ENCODE data around the gene MIF4GD. TPM values are rescaled to one million over a fixed set of nuclear protein-coding genes. Genes with fewer than 3 reads are reported as not detected.

MIF4GD gene
- total and polyA plus RNA-seq, 7 donors, result 19.2 to 45.8 (median 37.1) TPM

- H3K4me3 ChIP-seq, result no peak overlapping the region
- ATAC-seq (no peak), DNase-seq (no peak)
- peaks cover 0 to 45% of the 10 kb centered on the region in 2 donors for H3K36me3 ChIP-seq (ENCODE audit: insufficient read depth in 1 of 2, low read depth in 1 of 2)
- intact Hi-C loops (cut with DNase I), result no loop called here
- no peaks in the 10 kb centered on the region for H3K4me1 ChIP-seq
- no peaks in the 10 kb centered on the region for H3K27me3 ChIP-seq (ENCODE audit: insufficient read depth in 3 of 3, low read length in 2 of 3)
- TF ChIP-seq, protein P1, sequence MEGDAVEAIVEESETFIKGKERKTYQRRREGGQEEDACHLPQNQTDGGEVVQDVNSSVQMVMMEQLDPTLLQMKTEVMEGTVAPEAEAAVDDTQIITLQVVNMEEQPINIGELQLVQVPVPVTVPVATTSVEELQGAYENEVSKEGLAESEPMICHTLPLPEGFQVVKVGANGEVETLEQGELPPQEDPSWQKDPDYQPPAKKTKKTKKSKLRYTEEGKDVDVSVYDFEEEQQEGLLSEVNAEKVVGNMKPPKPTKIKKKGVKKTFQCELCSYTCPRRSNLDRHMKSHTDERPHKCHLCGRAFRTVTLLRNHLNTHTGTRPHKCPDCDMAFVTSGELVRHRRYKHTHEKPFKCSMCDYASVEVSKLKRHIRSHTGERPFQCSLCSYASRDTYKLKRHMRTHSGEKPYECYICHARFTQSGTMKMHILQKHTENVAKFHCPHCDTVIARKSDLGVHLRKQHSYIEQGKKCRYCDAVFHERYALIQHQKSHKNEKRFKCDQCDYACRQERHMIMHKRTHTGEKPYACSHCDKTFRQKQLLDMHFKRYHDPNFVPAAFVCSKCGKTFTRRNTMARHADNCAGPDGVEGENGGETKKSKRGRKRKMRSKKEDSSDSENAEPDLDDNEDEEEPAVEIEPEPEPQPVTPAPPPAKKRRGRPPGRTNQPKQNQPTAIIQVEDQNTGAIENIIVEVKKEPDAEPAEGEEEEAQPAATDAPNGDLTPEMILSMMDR (IDR thresholded peaks at IDR 0.05), result no peak
- no peaks in the 10 kb centered on the region for H3K9me3 ChIP-seq
- no peak overlapping the region for H3K27ac ChIP-seq
- WGBS, 3 donors, result 78 to 80% (median 79%) methylated on average over 11 of the region's 11 CpGs
Observed at GRCh38 chr17:75317671-75318070, 46.6 kb upstream of the MIF4GD start.

- intact Hi-C loops (cut with DNase I), result no loop called here
- no peak overlapping the region for H3K27ac ChIP-seq
- no peak for ATAC-seq
- 80 to 88% (median 86%) methylated on average over 5 of the region's 5 CpGs for WGBS, 3 donors
- TF ChIP-seq, protein P1 (IDR thresholded peaks at IDR 0.05), result no peak
- no peak overlapping the region for H3K4me3 ChIP-seq
- no peaks in the 10 kb centered on the region for H3K27me3 ChIP-seq (ENCODE audit: insufficient read depth in 3 of 3, low read length in 2 of 3)
- no peaks in the 10 kb centered on the region for H3K9me3 ChIP-seq
- peaks cover 0 to 37% of the 10 kb centered on the region in 2 donors for H3K36me3 ChIP-seq (ENCODE audit: insufficient read depth in 1 of 2, low read depth in 1 of 2)
- no peak for DNase-seq
- H3K4me1 ChIP-seq, result no peaks in the 10 kb centered on the region
Observed at GRCh38 chr17:75316253-75316652, 45.2 kb upstream of the MIF4GD start.

DNA sequence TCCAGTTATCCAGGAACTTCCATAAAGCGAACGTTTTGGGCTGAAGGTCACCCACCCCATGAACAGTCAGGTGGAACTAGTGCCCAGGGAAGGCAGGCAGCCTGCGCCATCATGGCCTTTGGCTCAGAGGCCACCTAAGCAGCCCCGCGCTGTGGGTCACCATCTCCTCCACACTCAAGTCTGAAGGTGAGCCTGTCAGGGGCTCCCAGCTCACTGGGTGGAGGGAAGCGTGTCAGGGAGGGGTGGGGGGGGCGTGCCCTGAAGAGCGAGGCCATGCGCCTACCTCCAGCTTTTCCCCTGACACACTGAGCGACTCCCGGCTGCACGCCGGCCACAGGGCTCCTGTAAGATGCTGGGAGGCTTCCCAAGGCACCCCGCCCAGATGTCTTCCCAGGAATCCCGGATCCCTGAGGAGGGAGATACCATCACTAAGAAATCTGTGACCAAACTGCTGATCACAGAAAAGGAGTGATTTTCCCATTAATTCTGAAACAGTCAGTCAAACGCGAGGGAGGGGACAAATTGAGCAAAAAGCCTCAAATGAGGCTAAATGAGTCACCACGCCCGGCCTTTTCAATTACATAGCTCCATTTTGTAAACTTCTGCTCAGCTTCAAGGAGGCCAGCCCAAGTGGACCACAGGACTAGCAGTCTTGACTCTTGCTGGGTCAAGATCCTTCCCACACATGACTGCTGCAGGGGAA, 44.7 kb upstream of the MIF4GD start:
- ATAC-seq (no peak), DNase-seq (peak in 1 of 2 donors; percentile 22)
- H3K27me3 ChIP-seq (ENCODE audit: insufficient read depth in 3 of 3, low read length in 2 of 3), result no peaks in the 10 kb centered on the region
- WGBS, 3 donors, result 81 to 83% (median 82%) methylated on average over 19 of the region's 19 CpGs
- H3K4me1 ChIP-seq, result no peaks in the 10 kb centered on the region
- H3K27ac ChIP-seq, result no peak overlapping the region
- TF ChIP-seq, protein P1 (IDR thresholded peaks at IDR 0.05), result no peak
- H3K36me3 ChIP-seq (ENCODE audit: insufficient read depth in 1 of 2, low read depth in 1 of 2), result peaks cover 0 to 32% of the 10 kb centered on the region in 2 donors
- H3K4me3 ChIP-seq, result no peak overlapping the region
- H3K9me3 ChIP-seq, result no peaks in the 10 kb centered on the region
- intact Hi-C loops (cut with DNase I), result no loop called here

DNA sequence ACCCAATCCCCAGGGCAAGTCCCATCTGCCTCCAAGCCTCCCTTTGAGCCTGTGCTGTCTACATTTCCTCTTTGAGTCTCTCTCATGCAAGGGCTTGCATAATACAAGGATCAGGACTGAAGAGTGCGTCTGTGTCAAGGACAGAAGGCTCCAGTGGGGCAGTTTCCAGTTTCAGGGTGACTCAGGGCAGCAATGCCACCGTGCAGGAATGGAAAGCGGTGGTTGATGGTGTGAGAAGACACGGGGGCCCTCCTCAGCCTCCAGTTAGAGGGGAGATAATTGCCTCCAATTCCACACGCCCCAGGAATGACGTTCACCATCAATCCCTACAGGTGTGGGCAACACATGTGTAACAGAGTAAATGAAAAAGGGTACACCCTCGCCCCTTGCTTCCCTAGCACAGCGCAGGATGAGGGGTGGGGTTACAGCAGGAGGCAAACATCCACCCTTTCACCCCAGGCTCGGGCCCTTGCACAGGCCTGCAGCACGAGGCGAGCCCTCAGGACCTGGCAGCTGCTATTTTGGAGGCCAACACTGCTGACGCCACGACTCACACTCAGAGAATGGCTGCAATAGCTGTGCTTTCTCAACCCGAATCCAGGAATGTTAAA, 43.0 kb upstream of the MIF4GD start:
- ATAC-seq (peak in 3 of 4 donors; percentile 57 to 60 (median 59)), DNase-seq (peak; percentile 42)
- no peaks in the 10 kb centered on the region for H3K27me3 ChIP-seq (ENCODE audit: insufficient read depth in 3 of 3, low read length in 2 of 3)
- H3K9me3 ChIP-seq, result no peaks in the 10 kb centered on the region
- 63 to 72% (median 68%) methylated on average over 14 of the region's 14 CpGs for whole genome bisulfite sequencing, 3 donors
- peak overlapping the region; percentile 36 for H3K27ac ChIP-seq
- peaks cover 0 to 20% of the 10 kb centered on the region in 2 donors for H3K36me3 ChIP-seq (ENCODE audit: insufficient read depth in 1 of 2, low read depth in 1 of 2)
- TF ChIP-seq, protein P1 (IDR thresholded peaks at IDR 0.05), result no peak
- H3K4me3 ChIP-seq, result no peak overlapping the region
- H3K4me1 ChIP-seq, result no peaks in the 10 kb centered on the region
- intact Hi-C loops (cut with DNase I), result no loop called here

All from psoas muscle (tissue), 8 donors.